Activated B cell treated with CpG ODN at 0.5 μM for 24 hours (primary cell): ENCODE measurements around the gene AZGP1. TPM values are rescaled to one million over a fixed set of nuclear protein-coding genes. Genes with fewer than 3 reads are reported as not detected.
A peak's percentile ranks its signal among the peaks of the same experiment; 100 is the strongest.

ENCODE experiments used
- ATAC-seq: fragments of 200-7000 bp; cut with Tn5 transposase; one replicate; pipeline ENCODE4 v1.10.0; 2021; ENCODE audit warnings: low read depth, mild to moderate bottlenecking, moderate library complexity
- CTCF ChIA-PET: fragments of 350-600 bp; sonication (Branson Sonifier 250); formaldehyde crosslinking; loops from one replicate; lab custom pipeline; 2021; ENCODE audit warnings: antibody characterized with exemption; lab: Charles Lee
- POLR2A ChIA-PET: fragments of 350-600 bp; sonication (Branson Sonifier 250); formaldehyde crosslinking; loops from one replicate; lab custom pipeline; 2021; ENCODE audit warnings: antibody characterized with exemption; lab: Charles Lee
- DNase-seq: peaks from one replicate; pipeline ENCODE4 v3.0.0; 2022
- H3K27ac Mint-ChIP-seq: one replicate; pipeline ENCODE4 v1.8.0; 2020; ENCODE audit warnings: mixed read lengths
- H3K27me3 Mint-ChIP-seq: one replicate; pipeline ENCODE4 v1.8.0; 2021; ENCODE audit warnings: mixed read lengths
- H3K36me3 Mint-ChIP-seq: one replicate; pipeline ENCODE4 v1.8.0; 2021; ENCODE audit warnings: low read depth, mixed read lengths
- H3K4me1 Mint-ChIP-seq: one replicate; pipeline ENCODE4 v1.8.0; 2021; ENCODE audit warnings: mixed read lengths
- H3K4me3 Mint-ChIP-seq: one replicate; pipeline ENCODE4 v1.8.0; 2020; ENCODE audit warnings: mild to moderate bottlenecking, mixed read lengths
- H3K9me3 Mint-ChIP-seq: one replicate; pipeline ENCODE4 v1.8.0; 2020; ENCODE audit warnings: mixed read lengths
- CTCF ChIP-seq: fragments of 200-600 bp; IDR thresholded peaks from one replicate; pipeline ENCODE4 v1.8.0; 2022; ENCODE audit warnings: antibody characterized with exemption, mild to moderate bottlenecking
- intact Hi-C: fragments of 100-400 bp; cut with micrococcal nuclease; formaldehyde crosslinking; loops from one replicate; pipeline ENCODE4 v1.15.1; 2024
- total RNA-seq: library from RNA; stranded (reverse); gene quantifications from 2 replicates; pipeline ENCODE4 v1.2.3, GENCODE V29; 2022

Gene AZGP1
- total RNA-seq, 1 donor from 2014 or later = not detected

- DNase-seq (no peak), ATAC-seq (no peak)
- intact Hi-C loops = no loop called here
- no peak for TF ChIP-seq CTCF
- peaks cover 31% of the 10 kb centered on the region for H3K4me1 Mint-ChIP-seq
- CTCF ChIA-PET = no interaction called here
- no peak overlapping the region for H3K4me3 Mint-ChIP-seq
- H3K9me3 Mint-ChIP-seq = no peaks in the 10 kb centered on the region
- peak overlapping the region; percentile 4 for H3K27ac Mint-ChIP-seq
- H3K27me3 Mint-ChIP-seq = no peaks in the 10 kb centered on the region
- POLR2A ChIA-PET = no interaction called here
- H3K36me3 Mint-ChIP-seq = peaks cover 50% of the 10 kb centered on the region
Measured at GRCh38 chr7:100019908-100020307, 44.1 kb upstream of the AZGP1 start.

GRCh38 chr7:100017875-100018274 is 42.0 kb upstream of the AZGP1 start:
- Mint-ChIP-seq H3K4me1 (peaks cover 34% of the 10 kb centered on the region), H3K36me3 (peaks cover 33% of the 10 kb centered on the region), H3K27me3 (no peaks in the 10 kb centered on the region), H3K27ac (no peak overlapping the region), H3K9me3 (no peaks in the 10 kb centered on the region), H3K4me3 (no peak overlapping the region)
- DNase-seq = no peak
- intact Hi-C loops = no loop called here
- TF ChIP-seq CTCF = no peak
- POLR2A ChIA-PET = interaction anchor here (0.7 kb wide), 1 partner anchor 512 kb away, joined by 3 read pairs; no protein-coding TSS in a partner anchor
- CTCF ChIA-PET = no interaction called here
- no peak for ATAC-seq

- no peak overlapping the region for H3K4me3 Mint-ChIP-seq
- H3K36me3 Mint-ChIP-seq = peaks cover 28% of the 10 kb centered on the region
- H3K27ac Mint-ChIP-seq = no peak overlapping the region
- peaks cover 34% of the 10 kb centered on the region for H3K4me1 Mint-ChIP-seq
- ATAC-seq = no peak
- ChIA-PET POLR2A (no interaction called here), CTCF (no interaction called here)
- H3K9me3 Mint-ChIP-seq = no peaks in the 10 kb centered on the region
- H3K27me3 Mint-ChIP-seq = no peaks in the 10 kb centered on the region
- TF ChIP-seq CTCF = no peak
- intact Hi-C loops = no loop called here
- DNase-seq = no peak
Measured at GRCh38 chr7:100017300-100017699, 41.5 kb upstream of the AZGP1 start.

GRCh38 chr7:100016215-100016901 is 40.5 kb upstream of the AZGP1 start:
- Mint-ChIP-seq H3K27ac (peak overlapping the region; percentile 84), H3K36me3 (peaks cover 21% of the 10 kb centered on the region), H3K27me3 (peaks cover 4% of the 10 kb centered on the region), H3K9me3 (no peaks in the 10 kb centered on the region), H3K4me3 (peak overlapping the region; percentile 90), H3K4me1 (peaks cover 34% of the 10 kb centered on the region)
- CTCF ChIA-PET = interaction anchor here (0.6 to 1.1 kb wide), 2 partner anchors 26 to 545 kb away, joined by 3 read pairs; no protein-coding TSS in a partner anchor
- TF ChIP-seq CTCF = no peak
- POLR2A ChIA-PET = interaction anchor here (0.6 to 3.0 kb wide), 8 partner anchors 12 to 399 kb away, joined by 3 to 38 read pairs (median 4); partner anchors contain the start of genes ZSCAN21 and ZSCAN25
- ATAC-seq = no peak
- no peak for DNase-seq
- intact Hi-C loops = no loop called here
